Effector CD8-positive, alpha-beta T cell (primary cell): ENCODE measurements around the gene EARS2.
"Not testable (repeated sequence)": the region's sequence is repeated elsewhere in the genome, so short reads cannot be mapped to it uniquely, and the experiment has no call there.

Experiments used
- DNase-seq: peaks from one replicate; lab custom pipeline; 2025; lab: John Stamatoyannopoulos, UW
- total RNA-seq, 4 experiments: gene quantifications; one replicate each; lab custom pipeline; 2026; lab: John Stamatoyannopoulos, UW

The EARS2 gene
- 15.7 to 34.8 (median 26.1) reads per million in 4 experiments for total RNA-seq

GRCh38 chr16:23556881-23557778, at the start of gene EARS2, which contains the start of gene UBFD1:
Gene EARS2 (minus strand): TSS chr16:23557350. CDS start chr16:23557343, 7 bp downstream.
Gene UBFD1 (plus strand): TSS chr16:23557727. CDS start chr16:23557743, 16 bp downstream.
- DNase-seq, result peak; percentile 95

- DNase-seq, result no peak
Measured at GRCh38 chr16:23597003-23597756, 40.0 kb upstream of the EARS2 start.

- DNase-seq, result peak; percentile 81
Measured at GRCh38 chr16:23595951-23596720, 39.0 kb upstream of the EARS2 start, which contains the start of gene NDUFAB1. Gene NDUFAB1 (minus strand): TSS chr16:23596316. CDS start chr16:23596290, 26 bp downstream.

- no peak for DNase-seq
Measured at GRCh38 chr16:23595246-23595950, 38.2 kb upstream of the EARS2 start.

- no peak for DNase-seq
Measured at GRCh38 chr16:23594186-23594585, 37.0 kb upstream of the EARS2 start.

- no peak for DNase-seq
Measured at GRCh38 chr16:23590181-23590580, 33.0 kb upstream of the EARS2 start.

- DNase-seq, result no peak
Measured at GRCh38 chr16:23587726-23588125, 30.6 kb upstream of the EARS2 start.

- DNase-seq, result no peak
Measured at GRCh38 chr16:23584186-23585076, 27.3 kb upstream of the EARS2 start.

GRCh38 chr16:23583271-23583670, 26.1 kb upstream of the EARS2 start:
- DNase-seq, result not testable (repeated sequence)

- no peak for DNase-seq
Measured at GRCh38 chr16:23581764-23582163, 24.6 kb upstream of the EARS2 start.

- DNase-seq, result no peak
Measured at GRCh38 chr16:23580391-23580790, 23.2 kb upstream of the EARS2 start.

GRCh38 chr16:23579371-23579770, 22.2 kb upstream of the EARS2 start:
- DNase-seq, result no peak

- DNase-seq, result no peak
Measured at GRCh38 chr16:23578101-23578830, 21.1 kb upstream of the EARS2 start.

GRCh38 chr16:23577493-23577892, 20.3 kb upstream of the EARS2 start:
- DNase-seq, result no peak

GRCh38 chr16:23575834-23576233, 18.7 kb upstream of the EARS2 start:
- no peak for DNase-seq

GRCh38 chr16:23573817-23574216, 16.7 kb upstream of the EARS2 start:
- DNase-seq, result no peak

GRCh38 chr16:23572394-23572793, 15.2 kb upstream of the EARS2 start:
- DNase-seq, result no peak

- DNase-seq, result no peak
Measured at GRCh38 chr16:23571895-23572294, 14.7 kb upstream of the EARS2 start.

- no peak for DNase-seq
Measured at GRCh38 chr16:23570992-23571632, 14.0 kb upstream of the EARS2 start.
